Activated CD4-positive, alpha-beta T cell treated with anti-CD3 and anti-CD28 coated beads for 1 hour (primary cell): ENCODE measurements around the gene BDNF.
"Not testable (repeated sequence)": the region's sequence is repeated elsewhere in the genome, so short reads cannot be mapped to it uniquely, and the experiment has no call there.

ENCODE experiments used
- DNase-seq: peaks from one replicate; pipeline ENCODE4 v3.0.0-alpha.2; 2020

BDNF gene

DNA sequence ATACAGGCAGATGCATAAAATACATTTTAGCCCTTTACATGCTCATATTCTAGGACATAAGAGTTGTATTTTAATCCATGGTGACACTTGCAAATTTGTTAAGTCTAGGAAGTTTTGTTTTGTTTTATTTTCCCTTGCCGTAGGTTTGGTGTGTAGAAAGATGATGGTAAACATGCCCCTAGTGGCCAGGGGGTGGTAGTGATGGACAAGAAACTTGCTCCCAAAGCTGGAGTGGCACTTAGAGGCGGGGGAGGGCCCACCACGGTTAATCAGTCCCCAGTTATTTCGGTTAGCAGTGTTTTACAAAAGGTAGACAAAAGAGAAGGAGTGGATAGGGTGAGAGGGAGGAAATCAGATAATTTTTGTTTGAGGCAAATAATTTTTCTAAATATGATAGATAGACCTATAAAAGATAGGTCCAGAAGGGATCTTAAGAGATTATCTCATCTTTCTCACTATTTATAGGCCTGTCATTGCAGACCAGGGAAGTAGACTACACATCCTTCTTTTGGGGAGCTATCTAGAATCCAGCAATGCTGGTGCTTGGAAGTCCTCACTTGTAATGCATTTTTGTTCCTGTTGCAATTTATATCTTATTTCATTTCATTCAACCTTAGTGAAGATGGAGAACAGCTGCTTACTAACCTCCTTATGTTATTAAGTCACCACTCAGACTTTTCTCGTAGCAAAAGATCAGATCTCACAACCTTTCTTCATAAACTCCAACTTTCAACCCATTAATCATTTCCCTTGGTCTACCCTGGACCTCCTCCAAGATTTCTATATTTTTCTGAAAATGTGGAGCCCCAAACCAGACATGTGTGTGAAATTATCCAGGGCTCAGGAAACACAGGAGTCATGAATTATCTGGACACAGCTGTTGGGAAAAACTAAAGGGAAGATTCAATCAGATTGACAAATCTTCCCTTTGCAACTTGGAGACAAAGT, 5.9 kb upstream of the BDNF start:
- DNase-seq = no peak

DNA sequence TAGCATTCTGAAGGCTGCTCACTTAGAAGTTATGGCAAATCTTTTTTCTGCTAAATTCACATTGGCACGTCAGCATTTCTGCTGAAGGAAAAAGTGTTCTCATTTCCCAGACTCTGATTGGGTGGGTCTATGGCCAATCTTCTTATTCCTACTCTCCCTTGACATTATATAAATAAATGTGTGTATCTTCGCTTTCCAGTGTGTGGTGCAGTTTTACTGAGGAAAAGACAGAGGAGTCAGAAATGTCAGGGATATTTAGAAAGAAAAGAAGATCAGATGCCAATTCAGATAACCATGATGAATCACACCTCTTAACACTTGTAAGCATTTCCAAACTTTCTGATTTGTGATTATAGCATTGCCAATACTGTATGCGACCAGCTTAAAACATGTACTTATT, 3.2 kb upstream of the BDNF start:
- DNase-seq = no peak

DNA sequence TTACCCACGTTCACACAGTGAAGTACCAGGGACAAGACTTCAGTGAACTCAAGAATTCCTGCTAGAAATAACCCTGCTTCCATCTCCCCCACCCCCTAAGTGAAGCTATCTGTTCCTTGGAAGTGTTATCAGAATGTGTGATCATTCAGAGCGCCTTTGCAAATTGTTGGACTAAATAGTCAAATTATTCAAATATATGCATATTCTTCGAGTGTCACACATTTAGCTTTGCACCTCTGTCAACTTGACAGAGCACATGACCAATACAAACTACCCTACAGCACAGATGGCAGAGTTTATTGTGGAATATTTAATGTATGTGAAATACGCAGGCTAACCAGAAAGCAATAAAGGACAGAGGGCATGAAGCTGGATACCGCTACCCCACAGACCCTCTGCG, 2.6 kb upstream of the BDNF start:
- no peak for DNase-seq

DNA sequence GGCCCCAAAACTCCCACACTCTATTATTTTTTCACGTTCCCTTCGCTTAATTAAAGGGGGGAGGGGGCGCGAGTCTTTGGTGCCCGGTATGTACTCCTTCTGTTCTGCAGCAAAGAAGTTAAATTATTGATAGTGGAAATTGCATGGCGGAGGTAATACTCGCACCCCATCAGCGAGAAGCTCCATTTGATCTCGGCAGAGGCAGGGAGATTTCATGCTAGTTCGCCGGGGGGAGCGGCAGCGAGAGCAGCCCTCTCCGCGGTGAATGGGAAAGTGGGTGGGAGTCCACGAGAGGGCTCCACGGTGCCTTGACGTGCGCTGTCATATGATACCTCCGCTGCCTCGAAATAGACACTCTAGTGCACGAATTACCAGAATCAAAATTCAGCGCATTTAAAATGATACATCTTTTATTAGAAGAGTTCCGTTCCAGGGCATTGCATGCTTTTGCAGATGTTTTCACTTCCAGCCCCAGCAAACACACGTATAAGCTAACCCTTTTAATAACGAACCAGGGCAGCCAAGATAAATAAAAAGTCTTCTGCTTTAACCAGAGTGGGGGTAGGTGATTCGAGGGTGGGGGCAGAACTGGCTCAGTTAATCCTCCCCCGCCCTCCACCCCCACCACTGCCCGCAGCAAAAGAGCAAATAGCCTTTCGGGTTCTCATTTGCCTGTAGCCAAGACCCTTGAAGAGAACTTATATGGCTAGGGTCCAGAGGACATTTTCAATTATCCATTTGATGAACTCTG, 1.3 kb upstream of the BDNF start:
- no peak for DNase-seq

DNA sequence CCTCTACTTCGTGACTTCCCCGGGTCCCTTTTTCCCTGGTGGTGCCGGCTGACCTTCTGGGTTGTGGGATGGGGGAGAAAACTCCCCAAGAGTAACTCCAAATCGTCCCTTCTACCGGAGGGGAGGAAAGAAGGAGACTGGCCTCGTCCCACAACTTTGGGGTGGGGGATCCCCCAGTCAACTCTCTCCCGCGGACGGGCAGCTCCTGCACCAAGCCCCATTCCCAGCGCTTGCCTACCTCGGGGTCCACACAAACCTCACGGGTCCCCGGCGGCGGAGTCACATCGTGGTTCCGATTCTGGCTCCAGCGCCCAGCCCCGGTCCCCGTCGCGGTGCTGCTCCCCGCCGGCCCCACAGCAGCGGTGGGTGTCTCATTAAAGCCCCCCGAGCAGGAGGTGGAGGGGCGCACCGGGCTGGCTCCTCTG, 317 bp downstream of the BDNF start:
- no peak for DNase-seq

DNA sequence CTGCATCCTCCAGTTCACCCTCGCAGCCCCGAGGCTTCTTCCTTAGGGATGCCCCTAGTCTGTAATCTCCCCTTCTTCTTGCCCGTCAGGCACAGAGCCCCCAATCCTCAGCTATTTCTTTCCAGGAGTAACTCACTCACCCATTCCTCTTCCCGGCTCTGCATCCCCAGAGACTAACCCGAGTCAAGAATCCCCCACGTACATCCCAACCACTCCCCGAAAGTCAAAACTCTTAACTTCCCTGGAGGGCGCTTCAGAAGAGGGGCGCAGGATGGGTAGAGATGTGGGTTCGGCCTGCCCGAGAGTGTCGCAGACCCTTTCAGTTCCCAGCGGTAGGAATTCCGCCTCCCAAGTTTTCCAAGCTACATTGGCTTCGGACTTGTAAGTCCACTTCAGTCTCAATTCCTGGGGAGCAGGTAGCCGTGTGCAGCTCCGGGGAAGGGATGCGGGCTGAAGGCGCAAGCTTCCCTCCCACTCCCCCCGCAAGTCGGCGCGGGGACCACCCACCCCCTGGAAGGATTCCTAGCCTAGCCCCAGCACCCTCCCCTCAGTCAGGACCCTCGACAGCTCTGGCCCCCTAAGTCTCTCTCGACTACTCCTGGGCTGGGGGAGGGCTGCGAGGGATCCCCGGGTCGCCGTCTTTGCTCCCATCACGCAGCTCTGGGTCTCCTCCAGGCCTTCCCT, 871 bp downstream of the BDNF start:
- no peak for DNase-seq

DNA sequence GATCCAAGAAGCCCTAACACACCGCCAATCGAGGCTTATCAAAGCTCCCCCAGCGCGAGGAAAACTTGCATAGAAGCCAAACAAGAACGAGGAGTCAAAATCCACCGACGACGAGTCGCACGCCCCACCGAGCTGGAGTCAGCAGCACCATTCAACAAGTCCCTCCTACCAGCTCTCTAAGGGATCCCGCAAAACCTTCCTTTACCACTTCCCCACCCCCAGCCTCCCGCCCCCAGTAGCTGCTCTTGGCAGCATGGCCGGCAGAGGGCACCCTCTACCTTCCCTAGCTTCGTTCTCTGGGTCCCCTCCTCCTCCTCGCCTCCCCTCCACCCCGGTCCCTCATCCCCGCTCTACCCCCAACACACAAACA, 1.4 kb downstream of the BDNF start:
- DNase-seq = peak; percentile 21

DNA sequence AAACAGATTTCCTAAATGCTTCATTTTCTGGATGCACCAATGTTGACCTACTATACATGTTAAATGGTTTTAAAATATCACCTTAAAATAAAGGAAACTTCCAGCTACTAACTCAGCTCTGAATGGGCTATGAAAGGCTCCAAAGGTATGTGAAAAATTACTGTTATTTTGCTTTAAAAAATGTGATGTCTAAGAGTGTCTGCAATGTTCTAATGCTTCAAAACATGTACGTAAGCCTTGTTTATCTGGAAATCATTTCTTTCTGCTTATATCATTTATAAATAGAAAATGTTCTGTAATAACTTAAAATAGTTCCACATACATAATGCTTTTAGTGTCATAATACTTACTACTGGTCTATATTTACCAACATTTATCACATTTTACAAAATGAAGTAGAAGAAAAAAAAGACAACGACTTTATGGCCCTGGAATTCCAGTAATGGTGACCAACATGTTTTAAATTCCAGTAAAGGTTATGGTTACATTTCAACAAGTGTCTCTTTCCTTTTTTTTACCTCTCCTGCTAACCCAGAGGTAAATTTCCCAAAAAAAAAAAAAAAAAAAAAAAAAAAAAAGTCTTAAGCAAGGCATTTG, 2.5 kb downstream of the BDNF start:
- DNase-seq = no peak

GRCh38 chr11:27696961-27697360, 3.3 kb downstream of the BDNF start:
- DNase-seq = no peak

DNA sequence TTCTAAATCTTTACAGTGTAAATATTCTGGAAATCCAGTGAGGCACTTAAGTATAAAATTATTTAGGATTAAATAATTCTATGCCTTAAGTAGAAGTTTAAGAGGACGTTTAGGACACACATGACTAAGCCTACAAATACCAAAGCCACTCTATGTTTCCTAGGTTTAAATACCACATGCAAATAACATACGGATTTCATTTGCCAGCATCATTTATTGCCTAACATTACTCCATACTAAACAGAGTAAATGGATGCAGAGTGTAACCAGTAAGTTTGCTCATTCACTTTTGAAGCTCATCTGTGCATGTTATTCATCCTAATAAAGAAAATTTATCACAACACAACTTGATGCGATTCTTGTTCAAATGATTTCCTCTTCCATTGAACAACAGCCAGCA, 4.1 kb downstream of the BDNF start:
- DNase-seq = no peak

DNA sequence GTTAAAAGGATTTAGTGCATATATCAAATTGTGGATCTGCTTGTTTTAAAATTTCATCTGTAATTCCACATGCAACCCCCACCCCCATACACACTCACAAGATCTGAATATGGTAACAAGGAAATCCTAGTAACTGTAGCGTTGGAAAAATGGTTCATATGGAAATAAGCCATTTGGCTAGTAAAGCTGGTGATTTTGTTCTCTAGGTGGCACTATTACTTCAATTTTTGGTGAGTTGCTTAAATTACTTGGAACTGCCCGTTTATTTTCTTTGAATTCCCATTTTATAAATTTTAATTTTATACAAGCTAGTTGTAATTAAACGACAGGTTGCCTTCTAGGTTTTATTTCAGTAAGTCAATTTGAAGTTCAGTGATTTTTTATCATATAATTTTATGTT, 5.3 kb downstream of the BDNF start:
- no peak for DNase-seq

DNA sequence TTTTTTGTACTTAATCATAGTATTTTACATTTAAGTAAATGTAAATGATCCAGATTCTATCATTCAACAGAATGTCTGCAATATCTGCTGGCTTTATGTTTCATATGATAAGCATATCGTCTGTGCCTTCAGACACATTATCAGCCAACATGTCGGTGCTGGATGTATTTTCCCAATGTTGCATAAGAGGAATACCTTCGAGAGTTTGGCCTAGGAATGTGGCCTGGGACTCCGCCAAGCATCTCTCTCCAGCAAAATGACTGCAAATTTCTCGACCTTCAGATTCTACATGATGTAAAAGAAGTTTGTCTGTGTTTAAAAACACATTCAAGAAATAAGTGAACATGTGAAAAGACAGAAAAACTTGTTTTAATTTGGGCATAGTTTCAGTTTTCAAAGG, 6.9 kb downstream of the BDNF start:
- no peak for DNase-seq

- no peak for DNase-seq
Observed at GRCh38 chr11:27692781-27693180, 7.5 kb downstream of the BDNF start.

- DNase-seq = no peak
Observed at GRCh38 chr11:27688076-27688475, 12.2 kb downstream of the BDNF start.

GRCh38 chr11:27681664-27682063, 18.6 kb downstream of the BDNF start:
- no peak for DNase-seq

GRCh38 chr11:27679136-27680015, 20.9 kb downstream of the BDNF start:
- DNase-seq = no peak

- DNase-seq = no peak
Observed at GRCh38 chr11:27678242-27678641, 22.0 kb downstream of the BDNF start.

GRCh38 chr11:27677108-27677507, 23.1 kb downstream of the BDNF start:
- no peak for DNase-seq

DNA sequence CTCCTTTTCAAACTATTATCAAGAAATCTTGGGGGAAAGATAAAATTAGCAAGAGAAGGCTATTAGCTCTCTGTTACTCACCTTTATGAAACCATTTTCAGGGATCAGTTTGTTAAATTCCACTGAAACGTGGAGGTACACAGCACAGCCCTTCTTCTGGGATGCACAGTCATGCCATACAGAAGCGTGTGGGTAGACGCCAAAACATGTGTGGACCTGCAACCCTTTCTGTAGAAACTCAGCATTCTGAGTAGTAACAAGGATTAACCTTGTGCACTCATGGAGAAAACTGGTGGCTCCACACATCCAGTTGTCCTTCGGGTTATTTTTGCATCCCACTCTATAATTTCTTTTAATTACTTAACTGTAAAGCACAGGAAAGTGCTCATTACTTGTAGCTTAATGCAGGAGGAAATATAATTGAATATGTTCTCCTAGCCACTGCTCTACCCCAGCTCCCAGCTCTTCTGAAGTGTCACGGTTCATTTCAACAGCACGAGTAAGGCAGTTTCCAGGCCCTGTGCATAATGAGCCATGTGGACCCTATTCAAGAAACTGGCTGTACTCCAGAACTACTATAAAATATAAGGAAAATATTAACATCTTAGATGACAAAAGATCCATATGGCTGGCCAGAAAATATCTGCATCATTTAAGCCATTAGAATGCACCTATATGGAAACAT, 26.1 kb downstream of the BDNF start:
- DNase-seq = no peak

DNA sequence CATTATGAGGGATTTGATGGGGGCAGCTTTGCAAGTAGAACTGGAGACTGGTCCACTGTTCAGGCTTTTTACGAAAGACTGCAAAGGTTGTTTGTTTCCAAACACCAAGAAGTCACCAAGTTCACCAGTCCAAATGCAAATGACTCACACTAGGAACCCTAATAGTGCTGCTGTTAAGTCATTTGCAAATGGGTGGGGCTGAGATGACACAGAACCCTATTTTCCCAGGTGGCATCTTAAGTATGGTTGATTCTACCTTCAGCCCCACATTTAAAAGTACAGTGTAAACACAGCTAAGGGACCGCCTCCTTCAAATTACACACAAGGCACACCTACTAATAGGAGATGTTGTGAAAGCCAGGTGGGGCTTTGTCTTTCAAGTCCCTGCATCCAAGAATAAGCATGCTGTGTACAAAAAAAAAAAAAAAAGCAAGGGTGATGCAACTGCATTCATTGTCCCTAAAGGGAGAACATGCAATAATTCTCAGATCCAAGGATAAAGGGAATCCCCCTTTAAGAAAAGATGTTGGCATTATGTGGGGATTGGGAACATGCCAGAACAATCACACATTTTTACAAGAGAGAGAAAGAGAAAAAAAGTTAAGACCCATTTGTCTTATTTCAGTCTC, 27.3 kb downstream of the BDNF start:
- no peak for DNase-seq

GRCh38 chr11:27665508-27666101, 34.6 kb downstream of the BDNF start:
- DNase-seq = not testable (repeated sequence)
